T-helper 17 cell (primary cell): Measurements from ENCODE around the gene PIEZO2. TPM values are rescaled to one million over a fixed set of nuclear protein-coding genes. Genes with fewer than 3 reads are reported as not detected.

Experiments
- ATAC-seq: fragments of 150-1000 bp; cut with Tn5 transposase; 2 replicates; pipeline ENCODE4 v1.10.0; 2021; ENCODE audit warnings: mild to moderate bottlenecking, moderate library complexity
- DNase-seq, 3 donors: peaks; one replicate each; pipeline versions ENCODE4 v3.0.0 to v3.0.0-alpha.2; 2020 to 2021
- H3K9me3 ChIP-seq: one replicate; pipeline ENCODE4 v1.7.0; 2013; ENCODE audit warnings: low read length, mild to moderate bottlenecking; ENCODE audit not compliant: control insufficient read depth, poor library complexity, severe bottlenecking
- H3K27ac Mint-ChIP-seq: one replicate; pipeline ENCODE4 v1.8.0; 2022; ENCODE audit warnings: mild to moderate bottlenecking, moderate library complexity, mixed read lengths
- H3K27me3 Mint-ChIP-seq: one replicate; pipeline ENCODE4 v1.8.0; 2022; ENCODE audit warnings: mixed read lengths
- H3K36me3 Mint-ChIP-seq: one replicate; pipeline ENCODE4 v1.8.0; 2022; ENCODE audit warnings: low read depth, mixed read lengths
- H3K4me1 Mint-ChIP-seq: one replicate; pipeline ENCODE4 v1.8.0; 2022; ENCODE audit warnings: mild to moderate bottlenecking, mixed read lengths
- H3K4me3 Mint-ChIP-seq: one replicate; pipeline ENCODE4 v1.8.0; 2022; ENCODE audit warnings: mild to moderate bottlenecking, moderate library complexity, mixed read lengths
- total RNA-seq, 4 donors: library from RNA in 2 of 4; stranded (reverse) in 2 of 4; gene quantifications; one replicate each; pipeline ENCODE4 v1.2.3 and lab custom pipeline; 2022 to 2026

The PIEZO2 gene
- total RNA-seq, 2 donors from 2014 or later: not detected

GRCh38 chr18:11095211-11095610, 54.2 kb downstream of the PIEZO2 start:
- H3K27ac Mint-ChIP-seq: no peak overlapping the region
- H3K36me3 Mint-ChIP-seq: no peaks in the 10 kb centered on the region
- no peaks in the 10 kb centered on the region for H3K27me3 Mint-ChIP-seq
- H3K4me1 Mint-ChIP-seq: no peaks in the 10 kb centered on the region
- DNase-seq: no peak
- no peaks in the 10 kb centered on the region for H3K9me3 ChIP-seq
- no peak overlapping the region for H3K4me3 Mint-ChIP-seq
- no peak for ATAC-seq

- H3K9me3 ChIP-seq: no peaks in the 10 kb centered on the region
- ATAC-seq (no peak), DNase-seq (no peak)
- Mint-ChIP-seq H3K27me3 (peaks cover 21% of the 10 kb centered on the region), H3K27ac (no peak overlapping the region), H3K4me1 (no peaks in the 10 kb centered on the region), H3K36me3 (no peaks in the 10 kb centered on the region), H3K4me3 (no peak overlapping the region)
Observed at GRCh38 chr18:11091746-11092145, 57.6 kb downstream of the PIEZO2 start.

GRCh38 chr18:11089931-11090715, 59.2 kb downstream of the PIEZO2 start:
- H3K27ac Mint-ChIP-seq: no peak overlapping the region
- no peaks in the 10 kb centered on the region for H3K9me3 ChIP-seq
- H3K27me3 Mint-ChIP-seq: peaks cover 21% of the 10 kb centered on the region
- ATAC-seq (no peak), DNase-seq (no peak)
- H3K4me3 Mint-ChIP-seq: no peak overlapping the region
- H3K36me3 Mint-ChIP-seq: no peaks in the 10 kb centered on the region
- H3K4me1 Mint-ChIP-seq: no peaks in the 10 kb centered on the region

- Mint-ChIP-seq H3K27ac (no peak overlapping the region), H3K27me3 (peaks cover 16% of the 10 kb centered on the region), H3K4me3 (no peak overlapping the region), H3K36me3 (no peaks in the 10 kb centered on the region), H3K4me1 (no peaks in the 10 kb centered on the region)
- H3K9me3 ChIP-seq: no peaks in the 10 kb centered on the region
- DNase-seq (no peak), ATAC-seq (no peak)
Observed at GRCh38 chr18:11081009-11081532, 68.3 kb downstream of the PIEZO2 start.

GRCh38 chr18:11078491-11078890, 70.9 kb downstream of the PIEZO2 start:
- Mint-ChIP-seq H3K4me1 (no peaks in the 10 kb centered on the region), H3K27ac (no peak overlapping the region), H3K36me3 (no peaks in the 10 kb centered on the region), H3K4me3 (no peak overlapping the region), H3K27me3 (peaks cover 20% of the 10 kb centered on the region)
- H3K9me3 ChIP-seq: no peaks in the 10 kb centered on the region
- no peak for ATAC-seq
- DNase-seq: no peak

- H3K27ac Mint-ChIP-seq: no peak overlapping the region
- ATAC-seq (no peak), DNase-seq (no peak)
- no peaks in the 10 kb centered on the region for H3K9me3 ChIP-seq
- H3K4me1 Mint-ChIP-seq: no peaks in the 10 kb centered on the region
- H3K36me3 Mint-ChIP-seq: no peaks in the 10 kb centered on the region
- peaks cover 11% of the 10 kb centered on the region for H3K27me3 Mint-ChIP-seq
- no peak overlapping the region for H3K4me3 Mint-ChIP-seq
Observed at GRCh38 chr18:11077548-11078187, 71.7 kb downstream of the PIEZO2 start.

- ATAC-seq (no peak), DNase-seq (no peak)
- H3K9me3 ChIP-seq: no peaks in the 10 kb centered on the region
- no peaks in the 10 kb centered on the region for H3K36me3 Mint-ChIP-seq
- H3K4me3 Mint-ChIP-seq: no peak overlapping the region
- peaks cover 11% of the 10 kb centered on the region for H3K27me3 Mint-ChIP-seq
- no peak overlapping the region for H3K27ac Mint-ChIP-seq
- H3K4me1 Mint-ChIP-seq: peaks cover 2% of the 10 kb centered on the region
Observed at GRCh38 chr18:11074889-11075288, 74.5 kb downstream of the PIEZO2 start.

- no peak overlapping the region for H3K27ac Mint-ChIP-seq
- peaks cover 2% of the 10 kb centered on the region for H3K4me1 Mint-ChIP-seq
- peaks cover 11% of the 10 kb centered on the region for H3K27me3 Mint-ChIP-seq
- DNase-seq (no peak), ATAC-seq (no peak)
- no peaks in the 10 kb centered on the region for H3K36me3 Mint-ChIP-seq
- no peak overlapping the region for H3K4me3 Mint-ChIP-seq
- H3K9me3 ChIP-seq: no peaks in the 10 kb centered on the region
Observed at GRCh38 chr18:11073971-11074370, 75.4 kb downstream of the PIEZO2 start.

- Mint-ChIP-seq H3K27ac (no peak overlapping the region), H3K27me3 (peaks cover 11% of the 10 kb centered on the region), H3K4me1 (peaks cover 2% of the 10 kb centered on the region), H3K36me3 (no peaks in the 10 kb centered on the region), H3K4me3 (no peak overlapping the region)
- H3K9me3 ChIP-seq: no peaks in the 10 kb centered on the region
- no peak for DNase-seq
- no peak for ATAC-seq
Observed at GRCh38 chr18:11072632-11073031, 76.7 kb downstream of the PIEZO2 start.

GRCh38 chr18:11071300-11071699, 78.1 kb downstream of the PIEZO2 start:
- no peaks in the 10 kb centered on the region for H3K9me3 ChIP-seq
- no peaks in the 10 kb centered on the region for H3K36me3 Mint-ChIP-seq
- no peak for DNase-seq
- no peak overlapping the region for H3K4me3 Mint-ChIP-seq
- peaks cover 2% of the 10 kb centered on the region for H3K4me1 Mint-ChIP-seq
- H3K27me3 Mint-ChIP-seq: peaks cover 5% of the 10 kb centered on the region
- ATAC-seq: no peak
- no peak overlapping the region for H3K27ac Mint-ChIP-seq

GRCh38 chr18:11070593-11070992, 78.8 kb downstream of the PIEZO2 start:
- no peaks in the 10 kb centered on the region for H3K9me3 ChIP-seq
- ATAC-seq (no peak), DNase-seq (no peak)
- H3K4me1 Mint-ChIP-seq: peaks cover 2% of the 10 kb centered on the region
- peaks cover 5% of the 10 kb centered on the region for H3K27me3 Mint-ChIP-seq
- no peaks in the 10 kb centered on the region for H3K36me3 Mint-ChIP-seq
- no peak overlapping the region for H3K4me3 Mint-ChIP-seq
- no peak overlapping the region for H3K27ac Mint-ChIP-seq

- ATAC-seq: no peak
- Mint-ChIP-seq H3K27me3 (no peaks in the 10 kb centered on the region), H3K4me3 (no peak overlapping the region), H3K4me1 (peaks cover 2% of the 10 kb centered on the region), H3K36me3 (no peaks in the 10 kb centered on the region), H3K27ac (no peak overlapping the region)
- no peaks in the 10 kb centered on the region for H3K9me3 ChIP-seq
- no peak for DNase-seq
Observed at GRCh38 chr18:11066038-11066437, 83.3 kb downstream of the PIEZO2 start.

GRCh38 chr18:11064727-11065460, 84.5 kb downstream of the PIEZO2 start:
- ATAC-seq: no peak
- no peak for DNase-seq
- Mint-ChIP-seq H3K27me3 (no peaks in the 10 kb centered on the region), H3K4me3 (no peak overlapping the region), H3K36me3 (no peaks in the 10 kb centered on the region), H3K27ac (no peak overlapping the region), H3K4me1 (no peaks in the 10 kb centered on the region)
- no peaks in the 10 kb centered on the region for H3K9me3 ChIP-seq
